ENCODE measurements around the gene STXBP1. TPM values are rescaled to one million over a fixed set of nuclear protein-coding genes. Genes with fewer than 3 reads are reported as not detected.

The STXBP1 gene
- total and polyA plus RNA-seq, 2 experiments from 2014 or later: 48.6 to 50.4 TPM

- H3K27ac ChIP-seq (ENCODE audit: low read depth): no peak overlapping the region
- Mint-ChIP-seq H3K27ac (no peak overlapping the region), H3K4me1 (peaks cover 12% of the 10 kb centered on the region), H3K27me3 (ENCODE audit: insufficient read depth, low read depth, poor library complexity) (peaks cover 13% of the 10 kb centered on the region), H3K9me3 (no peaks in the 10 kb centered on the region), H3K4me3 (no peak overlapping the region), H3K36me3 (ENCODE audit: low read depth) (no peaks in the 10 kb centered on the region)
- H3F3A ChIP-seq (replicated peaks; ENCODE audit: low read depth): no peaks in the 10 kb centered on the region
- DNase-seq (ENCODE audit: low spot score): no peak
- no peaks in the 10 kb centered on the region for H4K20me1 ChIP-seq (replicated peaks; ENCODE audit: insufficient read depth)
- H3K9me2 ChIP-seq (ENCODE audit: insufficient read depth): no peaks in the 10 kb centered on the region
- no peaks in the 10 kb centered on the region for H3K36me3 ChIP-seq (ENCODE audit: insufficient read depth)
- no peak overlapping the region for H3K4me3 ChIP-seq
- no peak overlapping the region for H2AFZ ChIP-seq
- H3K4me1 ChIP-seq (ENCODE audit: insufficient read depth): no peaks in the 10 kb centered on the region; the same call in 1 of the 2 replicates
- no peaks in the 10 kb centered on the region for H3K27me3 ChIP-seq (ENCODE audit: insufficient read depth)
- ATAC-seq: no peak
- TF ChIP-seq JUNB (IDR thresholded peaks at IDR 0.05; ENCODE audit: unreplicated experiment) (no peak), ETS1 (IDR thresholded peaks at IDR 0.05) (no peak), REST (IDR thresholded peaks at IDR 0.05; ENCODE audit: unreplicated experiment) (no peak), EZH2phosphoT487 (IDR thresholded peaks at IDR 0.05; ENCODE audit: unreplicated experiment) (no peak), ZNF462 (CRISPR knock-in tag; IDR thresholded peaks at IDR 0.05) (no peak), NANOG (IDR thresholded peaks at IDR 0.05; ENCODE audit: borderline replicate concordance) (no peak), ZNF114 (CRISPR knock-in tag; IDR thresholded peaks at IDR 0.05) (no peak), CTCF (conservative IDR thresholded peaks at IDR 0.05; ENCODE audit: low read depth in 2 of 2) (no peak), POLR2AphosphoS5 (IDR thresholded peaks at IDR 0.05; ENCODE audit: low read depth) (no peak), EZH2 (IDR thresholded peaks at IDR 0.05; ENCODE audit: low read depth, unreplicated experiment) (no peak), CREB1 (CRISPR knock-in tag; IDR thresholded peaks at IDR 0.05; ENCODE audit: low read depth) (no peak), STAT1 (IDR thresholded peaks at IDR 0.05; ENCODE audit: unreplicated experiment) (no peak), ZNF331 (CRISPR knock-in tag; IDR thresholded peaks at IDR 0.05; ENCODE audit: low read depth) (no peak)
- no peak overlapping the region for H3K4me2 ChIP-seq
- H3K79me2 ChIP-seq (replicated peaks; ENCODE audit: insufficient read depth): no peaks in the 10 kb centered on the region
Measured at GRCh38 chr9:127585161-127585819, 26.8 kb upstream of the STXBP1 start.

All from GM23338 (cell line).